ENCODE results near the gene GCLC.

- TF ChIP-seq, protein P1, sequence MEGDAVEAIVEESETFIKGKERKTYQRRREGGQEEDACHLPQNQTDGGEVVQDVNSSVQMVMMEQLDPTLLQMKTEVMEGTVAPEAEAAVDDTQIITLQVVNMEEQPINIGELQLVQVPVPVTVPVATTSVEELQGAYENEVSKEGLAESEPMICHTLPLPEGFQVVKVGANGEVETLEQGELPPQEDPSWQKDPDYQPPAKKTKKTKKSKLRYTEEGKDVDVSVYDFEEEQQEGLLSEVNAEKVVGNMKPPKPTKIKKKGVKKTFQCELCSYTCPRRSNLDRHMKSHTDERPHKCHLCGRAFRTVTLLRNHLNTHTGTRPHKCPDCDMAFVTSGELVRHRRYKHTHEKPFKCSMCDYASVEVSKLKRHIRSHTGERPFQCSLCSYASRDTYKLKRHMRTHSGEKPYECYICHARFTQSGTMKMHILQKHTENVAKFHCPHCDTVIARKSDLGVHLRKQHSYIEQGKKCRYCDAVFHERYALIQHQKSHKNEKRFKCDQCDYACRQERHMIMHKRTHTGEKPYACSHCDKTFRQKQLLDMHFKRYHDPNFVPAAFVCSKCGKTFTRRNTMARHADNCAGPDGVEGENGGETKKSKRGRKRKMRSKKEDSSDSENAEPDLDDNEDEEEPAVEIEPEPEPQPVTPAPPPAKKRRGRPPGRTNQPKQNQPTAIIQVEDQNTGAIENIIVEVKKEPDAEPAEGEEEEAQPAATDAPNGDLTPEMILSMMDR (IDR thresholded peaks at IDR 0.05): no peak
- no peak for TF ChIP-seq EZH2 (IDR thresholded peaks at IDR 0.05)
Observed at GRCh38 chr6:53556986-53557715, 12.2 kb upstream of the GCLC start.

All from neural progenitor cell (in vitro differentiated cells).